Dedifferentiated amniotic fluid mesenchymal stem cell (primary cell): ENCODE results near the gene CLCN4.

Experiments used
- DNase-seq: peaks from one replicate; pipeline ENCODE4 v3.0.0-alpha.2; 2016; ENCODE audit errors: extremely low spot score

Gene CLCN4

GRCh38 chrX:10166731-10167151, 10.0 kb downstream of the CLCN4 start:
- DNase-seq: no peak

- no peak for DNase-seq
Measured at GRCh38 chrX:10167573-10167972, 10.8 kb downstream of the CLCN4 start.

DNA sequence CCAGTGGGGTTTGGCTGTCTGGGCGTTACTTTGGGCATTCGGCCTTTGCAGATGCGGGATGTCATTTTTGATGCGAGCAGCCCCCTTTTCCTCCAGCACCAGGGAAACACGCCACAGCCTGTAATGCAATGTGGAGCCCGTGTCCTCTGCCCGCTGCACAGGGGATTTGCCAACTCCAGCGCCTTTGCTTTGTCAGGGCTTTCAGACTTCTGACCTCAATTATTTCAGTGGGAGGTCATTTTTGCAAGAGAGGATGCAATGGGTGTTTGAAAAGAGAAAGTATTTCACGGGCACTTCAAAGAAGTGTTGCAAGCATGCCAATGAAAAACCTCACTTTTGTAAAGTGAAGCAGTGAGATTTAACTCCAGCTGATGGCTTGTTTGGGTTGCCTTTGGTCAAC, 11.5 kb downstream of the CLCN4 start:
- DNase-seq: no peak

DNA sequence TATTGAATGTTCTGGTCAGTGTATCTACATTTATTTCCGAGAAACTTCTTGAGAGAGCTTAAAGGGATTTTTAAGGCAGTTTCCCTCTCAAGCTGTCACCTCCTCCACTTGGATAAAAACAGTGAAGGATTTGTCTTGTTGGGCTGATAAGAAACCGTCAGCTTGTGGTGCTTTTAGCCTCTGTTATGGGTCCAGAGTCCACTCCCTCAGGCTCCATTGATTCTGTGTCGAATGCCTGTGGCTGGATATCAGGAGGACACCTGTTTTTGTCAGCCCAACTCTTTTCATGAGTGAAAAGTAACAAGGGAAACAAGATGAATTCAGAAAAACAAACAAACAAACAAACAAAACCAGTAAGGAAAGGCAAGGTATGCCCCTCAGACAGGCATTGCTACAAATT, 12.4 kb downstream of the CLCN4 start:
- DNase-seq: no peak

- DNase-seq: no peak
Measured at GRCh38 chrX:10171249-10171648, 14.5 kb downstream of the CLCN4 start.

- DNase-seq: no peak
Measured at GRCh38 chrX:10172877-10173276, 16.1 kb downstream of the CLCN4 start.

DNA sequence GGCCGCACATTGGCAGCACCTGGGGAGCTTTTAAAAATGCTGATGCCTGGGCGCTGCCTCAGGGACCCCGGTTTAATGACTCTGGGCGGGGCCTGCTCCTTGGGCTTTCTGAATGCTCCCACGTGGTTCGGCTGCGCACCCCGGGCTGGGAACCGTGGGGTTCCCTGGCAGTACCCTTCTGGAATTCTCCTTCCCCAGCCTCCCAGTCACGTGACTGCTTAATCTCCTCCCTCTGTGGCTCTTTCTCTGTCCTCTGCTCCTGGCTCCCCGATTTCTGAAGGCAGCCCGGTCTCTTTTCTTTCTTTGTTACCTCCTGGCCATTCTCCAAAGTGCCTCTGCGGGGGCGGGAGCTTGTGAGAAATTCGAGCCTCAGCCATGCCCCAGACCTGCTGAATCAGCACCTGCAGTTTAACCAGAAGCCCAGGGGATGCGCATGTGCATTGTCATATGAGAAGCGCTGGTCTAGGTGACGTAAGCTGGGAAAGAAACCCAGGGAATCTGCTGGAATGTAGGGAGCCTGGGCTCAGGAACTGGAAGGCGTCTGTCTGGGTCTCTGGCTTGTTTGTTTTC, 16.6 kb downstream of the CLCN4 start:
- no peak for DNase-seq

- DNase-seq: no peak
Measured at GRCh38 chrX:10174051-10174450, 17.3 kb downstream of the CLCN4 start.

DNA sequence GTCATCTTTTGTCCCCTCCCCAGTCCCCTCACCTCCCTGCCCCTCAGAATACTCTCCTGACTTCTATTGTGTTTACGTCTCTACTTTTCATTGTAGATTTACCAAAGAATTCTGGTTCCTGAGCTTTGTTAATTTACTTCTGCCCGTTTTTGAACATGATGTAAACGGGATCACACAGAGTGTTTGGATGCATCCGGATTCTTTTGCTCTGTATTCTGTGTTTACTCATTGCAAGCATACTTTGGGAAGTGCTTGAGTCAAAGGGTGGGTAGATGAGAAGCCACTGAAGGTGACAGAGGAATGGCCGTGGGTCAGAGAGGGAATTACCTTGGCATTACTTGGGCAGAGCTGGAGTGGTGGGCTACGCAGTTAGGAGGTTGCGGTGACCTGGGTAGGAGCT, 18.0 kb downstream of the CLCN4 start:
- DNase-seq: no peak

DNA sequence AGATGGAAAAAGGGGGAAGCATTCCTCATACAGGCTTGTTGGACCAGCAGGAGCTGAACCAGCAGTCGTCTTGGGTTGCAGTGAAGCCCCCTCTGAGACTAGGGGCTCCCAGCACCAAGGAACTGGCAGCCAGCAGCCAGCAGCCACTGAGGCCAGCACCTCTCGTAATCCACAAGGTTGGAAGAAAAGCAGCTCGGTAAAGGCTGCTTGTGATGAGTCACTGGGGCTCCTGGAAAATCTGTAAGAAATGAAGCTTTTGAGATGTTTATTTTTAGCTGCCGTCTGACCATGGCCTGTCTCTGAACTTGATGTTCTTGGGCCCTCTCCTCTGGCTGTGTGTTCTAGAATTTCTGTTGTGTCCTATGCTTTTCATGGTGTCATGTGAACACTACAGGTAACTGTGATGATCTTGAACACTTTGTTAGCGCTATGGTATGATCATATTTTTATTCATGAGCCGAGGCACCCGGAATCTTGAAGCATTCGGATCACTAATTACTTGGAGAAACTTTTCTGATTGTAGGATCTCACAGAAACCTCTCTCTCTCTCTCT, 18.6 kb downstream of the CLCN4 start:
- DNase-seq: peak; percentile 66

GRCh38 chrX:10176121-10177003, 19.6 kb downstream of the CLCN4 start:
- DNase-seq: no peak

DNA sequence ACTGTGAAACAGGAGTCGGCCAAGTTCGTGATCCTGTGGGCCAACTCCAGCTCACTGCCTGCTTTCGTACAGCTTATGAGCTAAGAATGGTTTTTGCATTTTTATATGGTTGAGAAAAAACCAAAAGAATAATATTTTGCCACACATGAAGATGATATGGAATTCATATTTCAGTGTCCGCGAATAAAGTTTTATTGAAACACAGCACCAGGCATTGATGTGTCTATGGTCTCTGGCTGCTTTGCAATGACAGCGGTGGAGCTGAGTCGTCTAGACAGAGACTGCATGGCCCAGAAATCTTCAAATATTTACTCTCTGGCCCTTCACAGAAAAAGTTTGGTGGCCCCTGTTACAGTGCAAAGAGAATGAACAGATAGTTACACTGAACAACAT, 20.2 kb downstream of the CLCN4 start:
- no peak for DNase-seq

- DNase-seq: no peak
Measured at GRCh38 chrX:10177601-10178000, 20.8 kb downstream of the CLCN4 start.

DNA sequence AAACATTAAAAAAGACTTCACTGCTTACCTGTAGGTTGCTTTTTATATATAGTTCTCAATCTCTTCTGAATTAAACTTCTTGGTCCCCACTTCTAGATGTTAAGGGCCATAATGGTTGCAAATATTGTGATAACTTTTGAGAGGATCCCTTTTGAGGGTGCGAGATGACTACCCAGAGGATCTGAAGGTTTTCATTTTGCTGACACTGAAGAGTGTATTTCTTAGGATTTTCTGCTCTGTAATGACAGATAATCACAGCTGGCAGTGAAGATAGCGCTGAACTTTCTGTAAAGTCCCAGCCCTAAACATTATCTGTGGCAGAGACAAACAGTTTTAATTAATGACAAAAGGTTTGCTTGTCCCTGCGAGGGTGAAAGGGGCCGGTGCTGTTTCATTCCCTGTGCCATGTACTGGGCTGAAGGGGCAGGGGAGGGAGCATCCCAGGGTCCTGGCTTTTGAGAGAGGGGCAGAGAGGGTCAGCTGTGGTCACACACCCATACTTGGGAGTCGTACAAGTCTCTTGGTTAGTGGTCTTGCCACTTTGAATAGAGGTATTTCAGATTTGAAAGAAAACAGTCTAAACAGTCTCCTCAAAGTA, 22.2 kb downstream of the CLCN4 start:
- no peak for DNase-seq

DNA sequence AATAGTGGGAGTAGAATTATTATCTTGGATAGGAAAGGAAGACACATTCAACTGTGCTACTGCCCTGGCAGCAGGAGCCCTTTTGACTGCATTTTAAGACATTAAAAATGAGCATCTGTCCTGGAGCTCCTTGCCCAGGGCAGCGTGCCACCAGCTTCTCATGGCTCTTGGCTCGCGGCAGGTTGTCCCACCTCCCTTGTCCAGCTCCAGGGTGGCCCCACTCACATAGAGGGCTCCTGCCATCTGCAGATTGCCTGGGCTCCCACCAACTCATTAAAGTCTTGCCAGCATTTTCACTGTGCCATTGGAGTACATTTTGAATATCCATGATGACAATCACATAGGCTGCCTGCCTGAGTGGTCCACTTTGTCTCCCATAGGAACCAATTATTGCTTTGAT, 27.0 kb downstream of the CLCN4 start:
- no peak for DNase-seq

DNA sequence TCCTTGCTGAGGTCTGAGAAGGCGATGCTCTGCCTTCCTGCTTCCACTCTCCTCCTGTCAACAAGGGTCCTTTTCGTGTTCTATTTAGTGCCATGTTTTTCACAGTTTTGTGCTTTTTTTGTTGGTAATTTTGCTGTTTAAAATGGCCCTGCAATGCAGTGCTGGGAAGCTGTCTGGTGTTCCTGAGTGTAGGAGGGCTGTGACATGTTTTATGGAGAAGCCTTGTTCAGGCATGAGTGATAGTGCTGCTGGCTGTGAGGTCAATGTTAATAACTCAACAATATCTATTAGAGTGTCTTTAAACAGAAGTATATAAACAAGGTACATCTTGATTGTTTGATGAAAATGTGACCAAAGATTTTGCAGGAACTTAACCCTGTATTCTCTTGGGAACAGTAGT, 27.6 kb downstream of the CLCN4 start:
- DNase-seq: no peak

DNA sequence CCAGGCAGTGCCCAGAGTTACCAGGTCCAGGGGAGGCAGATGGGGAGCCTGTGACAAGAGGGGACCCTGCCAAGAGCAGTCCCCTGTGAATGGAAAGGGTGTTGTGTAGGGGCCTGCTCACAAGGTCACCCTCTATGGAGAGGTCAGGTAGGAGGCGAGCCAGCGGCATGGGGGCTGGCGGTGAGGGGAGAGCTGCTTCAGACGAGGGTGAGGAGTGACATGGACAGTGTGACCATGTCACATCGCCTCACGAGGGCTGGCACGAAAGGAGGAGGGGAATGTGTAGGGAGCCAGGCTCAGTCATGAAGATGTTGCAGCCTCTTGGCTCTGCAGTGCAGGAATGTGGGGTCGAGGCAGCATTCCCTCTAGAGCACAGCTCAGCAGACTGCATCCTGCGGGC, 29.6 kb downstream of the CLCN4 start:
- no peak for DNase-seq

DNA sequence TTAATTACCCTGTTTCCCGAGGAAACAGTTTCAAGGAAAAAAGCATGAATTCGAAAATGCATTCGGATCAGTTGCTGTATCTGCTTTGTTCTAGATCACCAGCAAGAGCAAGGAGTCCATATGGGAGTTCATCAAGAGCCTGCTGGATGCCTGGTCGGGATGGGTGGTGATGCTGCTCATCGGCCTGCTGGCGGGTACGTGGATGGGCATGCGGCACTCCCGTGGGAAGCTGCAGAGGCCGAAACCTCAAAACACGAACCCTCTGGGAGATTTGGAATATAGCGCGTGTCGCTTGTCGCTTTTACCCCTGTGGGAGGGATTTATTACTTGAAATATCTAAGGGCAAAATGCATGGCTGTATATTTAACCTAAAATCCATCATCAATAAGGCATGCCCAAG, 30.6 kb downstream of the CLCN4 start:
- DNase-seq: no peak

DNA sequence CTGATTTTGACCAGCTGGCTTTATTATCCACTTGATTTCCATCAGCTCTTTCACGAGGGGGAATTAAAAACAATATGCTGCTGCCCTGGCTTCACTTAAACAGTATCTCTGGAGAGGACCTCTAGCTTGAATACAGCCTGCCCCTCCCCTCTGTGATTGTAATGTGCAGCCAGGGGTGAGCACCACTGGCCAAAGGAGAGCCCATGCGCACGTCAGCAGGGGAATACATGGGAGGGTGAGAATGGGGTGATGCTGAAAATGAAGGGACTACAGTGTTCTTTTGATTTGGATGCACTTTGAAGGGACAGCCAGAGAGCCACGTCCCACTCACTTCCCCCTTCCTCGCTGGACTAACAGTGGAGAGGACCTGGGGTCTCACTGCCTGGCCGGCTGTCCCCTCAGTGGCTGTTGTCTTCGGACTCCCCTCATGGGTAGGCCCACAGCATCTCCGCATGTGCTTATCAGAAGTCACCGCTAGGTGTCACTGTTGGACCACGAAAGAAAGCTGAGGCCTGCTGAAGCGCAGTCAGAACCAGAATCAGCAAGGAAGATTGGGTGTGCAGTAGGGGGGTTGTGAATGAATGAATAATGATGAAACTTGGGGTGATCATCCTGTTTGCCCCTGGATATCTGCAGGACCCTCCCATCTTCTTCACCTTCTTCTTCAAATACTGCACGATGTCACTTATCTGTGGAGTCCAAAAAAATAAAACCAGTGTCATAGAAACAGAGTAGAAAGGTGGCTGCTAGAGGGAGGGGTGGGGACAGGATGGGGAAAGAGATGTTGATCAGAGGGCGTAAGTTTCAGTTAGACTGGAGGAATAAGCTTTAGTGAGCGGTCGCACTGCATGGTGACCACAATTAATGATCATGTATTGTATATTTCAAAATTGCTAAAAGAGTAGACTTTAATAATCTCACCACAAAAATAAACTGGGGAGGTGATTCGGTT, 32.8 kb downstream of the CLCN4 start:
- DNase-seq: peak; percentile 67

DNA sequence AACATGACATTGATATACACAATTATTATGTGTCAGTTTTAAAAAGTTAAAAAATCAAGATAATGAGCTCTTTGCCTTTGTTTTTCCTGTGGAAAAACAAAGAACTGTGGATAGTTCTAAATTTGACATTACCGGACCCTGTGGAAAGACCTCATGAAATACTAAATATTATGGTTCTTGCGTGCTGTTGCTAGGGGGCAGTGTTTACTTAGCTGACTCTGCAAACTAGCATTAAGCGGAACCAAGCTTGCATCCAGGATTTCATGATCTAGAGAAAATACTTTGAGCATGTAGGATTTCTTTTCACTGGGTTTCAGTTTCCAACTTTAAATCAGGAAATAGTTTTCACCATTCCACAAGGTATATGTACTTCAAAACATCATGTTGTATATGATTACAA, 33.6 kb downstream of the CLCN4 start:
- DNase-seq: peak; percentile 84

DNA sequence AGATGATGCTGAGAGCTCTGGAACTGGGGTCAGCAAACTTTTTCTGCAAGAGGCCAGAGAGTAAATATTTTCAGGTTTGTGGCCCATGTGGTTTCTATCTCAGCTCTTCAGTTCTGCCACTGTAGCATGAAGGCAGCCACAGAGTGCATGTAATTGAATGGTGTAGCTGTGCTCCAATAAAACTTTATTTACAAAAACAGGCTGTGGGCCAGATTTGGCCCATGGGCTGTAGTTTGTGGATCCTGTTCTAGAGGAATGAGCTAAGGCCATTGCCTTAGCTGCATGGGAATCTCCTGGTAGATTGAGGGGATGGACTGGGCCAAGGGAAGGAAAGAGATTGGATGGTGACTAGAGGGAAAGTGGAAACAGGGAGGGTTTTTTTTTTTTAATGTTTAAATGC, 36.8 kb downstream of the CLCN4 start:
- DNase-seq: no peak

DNA sequence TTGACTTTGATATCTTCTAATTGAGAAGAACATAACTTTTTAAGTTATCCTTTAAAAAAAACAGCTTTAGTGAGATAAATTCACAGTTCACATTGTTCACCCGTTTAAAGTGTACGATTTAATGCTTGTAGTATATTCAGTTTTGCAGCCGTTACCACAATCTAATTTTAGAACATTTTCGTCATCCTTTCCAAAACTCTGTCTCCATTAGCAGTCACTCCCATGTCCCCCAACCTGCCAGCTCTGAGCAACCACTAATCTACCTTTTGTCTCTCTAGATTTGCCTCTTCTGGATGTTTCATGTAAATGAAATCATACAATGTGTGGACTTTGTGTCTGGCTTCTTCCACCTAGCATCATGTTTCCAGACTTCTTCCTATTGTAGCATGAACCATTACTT, 38.6 kb downstream of the CLCN4 start:
- no peak for DNase-seq
